Mucosa of rectum (tissue), 2 donors: Measurements from ENCODE around the gene ALG5.

Experiments used
- H3K27ac ChIP-seq, 2 donors: one replicate each; pipeline ENCODE4 v1.7.0; 2013; ENCODE audit warnings: inconsistent platforms in 2 of 2, low read depth in 2 of 2, low read length in 2 of 2
- H3K27me3 ChIP-seq, 2 donors: one replicate each; pipeline ENCODE4 v1.7.0; 2013; ENCODE audit warnings: low read length in 2 of 2; ENCODE audit not compliant: control insufficient read depth in 2 of 2, insufficient read depth in 2 of 2
- H3K36me3 ChIP-seq, 2 donors: one replicate each; pipeline ENCODE4 v1.7.0; 2013; ENCODE audit warnings: low read length in 2 of 2; ENCODE audit not compliant: control insufficient read depth in 2 of 2, insufficient read depth in 2 of 2
- H3K4me1 ChIP-seq, 2 donors: one replicate each; pipeline ENCODE4 v1.7.0; 2013; ENCODE audit warnings: low read length in 2 of 2, mild to moderate bottlenecking in 1 of 2; ENCODE audit not compliant: control insufficient read depth in 2 of 2, insufficient read depth in 2 of 2
- H3K4me3 ChIP-seq, 2 donors: one replicate each; pipeline ENCODE4 v1.7.0; 2013; ENCODE audit warnings: low read length in 2 of 2
- H3K9ac ChIP-seq, 2 donors: one replicate each; pipeline ENCODE4 v1.7.0; 2013; ENCODE audit warnings: low read length in 2 of 2, low read depth in 1 of 2, mild to moderate bottlenecking in 1 of 2
- H3K9me3 ChIP-seq, 2 donors: one replicate each; pipeline ENCODE4 v1.7.0; 2013; ENCODE audit warnings: low read length in 2 of 2; ENCODE audit not compliant: control insufficient read depth in 2 of 2
- donor health status: healthy.
- donor health status: Normal muscosa, but diverticular disease.

The ALG5 gene

GRCh38 chr13:36954542-36954941 lies 44.6 kb downstream of the ALG5 start:
- H3K9me3 ChIP-seq, result no peaks in the 10 kb centered on the region
- no peaks in the 10 kb centered on the region for H3K4me1 ChIP-seq
- peaks cover 13 to 23% of the 10 kb centered on the region in 2 donors for H3K36me3 ChIP-seq
- H3K27me3 ChIP-seq, result no peaks in the 10 kb centered on the region
- H3K9ac ChIP-seq, result no peak overlapping the region
- no peak overlapping the region for H3K4me3 ChIP-seq
- H3K27ac ChIP-seq, result no peak overlapping the region

DNA sequence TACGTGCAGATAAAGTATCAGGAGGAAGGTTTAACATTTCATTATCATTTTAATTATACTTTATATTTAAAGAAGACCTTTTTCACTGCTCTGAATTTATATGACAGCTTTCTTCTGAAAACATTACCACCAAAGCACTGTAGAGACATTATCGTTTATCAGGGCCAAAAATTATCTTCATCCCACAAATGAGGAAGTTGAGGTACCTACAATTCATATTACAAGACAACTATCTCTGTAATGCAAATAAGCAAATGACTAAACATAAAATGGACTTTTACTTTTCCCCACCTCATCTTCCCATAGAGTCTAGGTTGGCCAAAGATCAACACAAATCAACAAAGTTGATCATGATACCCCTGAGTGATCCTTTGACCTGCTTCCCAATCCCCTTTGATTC lies 48.2 kb downstream of the ALG5 start:
- Histone ChIP-seq H3K27me3 (no peaks in the 10 kb centered on the region), H3K4me1 (no peaks in the 10 kb centered on the region), H3K36me3 (peaks cover 11 to 30% of the 10 kb centered on the region in 2 donors), H3K4me3 (no peak overlapping the region), H3K27ac (no peak overlapping the region), H3K9me3 (no peaks in the 10 kb centered on the region), H3K9ac (no peak overlapping the region)

- Histone ChIP-seq H3K4me3 (no peak overlapping the region), H3K9me3 (no peaks in the 10 kb centered on the region), H3K4me1 (no peaks in the 10 kb centered on the region), H3K36me3 (peaks cover 11 to 30% of the 10 kb centered on the region in 2 donors), H3K9ac (no peak overlapping the region), H3K27me3 (no peaks in the 10 kb centered on the region), H3K27ac (no peak overlapping the region)
These were observed 48.8 kb downstream of the ALG5 start for GRCh38 chr13:36950330-36950729.

- Histone ChIP-seq H3K27ac (no peak overlapping the region), H3K9me3 (no peaks in the 10 kb centered on the region), H3K9ac (no peak overlapping the region), H3K36me3 (peaks cover 0 to 9% of the 10 kb centered on the region in 2 donors), H3K27me3 (no peaks in the 10 kb centered on the region), H3K4me1 (no peaks in the 10 kb centered on the region), H3K4me3 (no peak overlapping the region)
These were observed 54.1 kb downstream of the ALG5 start for GRCh38 chr13:36945078-36945477.

- H3K27ac ChIP-seq, result no peak overlapping the region
- H3K27me3 ChIP-seq, result no peaks in the 10 kb centered on the region
- no peak overlapping the region for H3K9ac ChIP-seq
- H3K4me1 ChIP-seq, result peaks cover 2 to 6% of the 10 kb centered on the region in 2 donors
- H3K36me3 ChIP-seq, result no peaks in the 10 kb centered on the region
- H3K4me3 ChIP-seq, result no peak overlapping the region
- H3K9me3 ChIP-seq, result no peaks in the 10 kb centered on the region
These were observed 73.5 kb downstream of the ALG5 start for GRCh38 chr13:36925603-36926002.

- Histone ChIP-seq H3K9ac (no peak overlapping the region), H3K27ac (no peak overlapping the region), H3K36me3 (no peaks in the 10 kb centered on the region), H3K9me3 (no peaks in the 10 kb centered on the region), H3K4me1 (peaks cover 3 to 7% of the 10 kb centered on the region in 2 donors), H3K27me3 (no peaks in the 10 kb centered on the region), H3K4me3 (no peak overlapping the region)
These were observed 75.1 kb downstream of the ALG5 start for GRCh38 chr13:36924001-36924400.

DNA sequence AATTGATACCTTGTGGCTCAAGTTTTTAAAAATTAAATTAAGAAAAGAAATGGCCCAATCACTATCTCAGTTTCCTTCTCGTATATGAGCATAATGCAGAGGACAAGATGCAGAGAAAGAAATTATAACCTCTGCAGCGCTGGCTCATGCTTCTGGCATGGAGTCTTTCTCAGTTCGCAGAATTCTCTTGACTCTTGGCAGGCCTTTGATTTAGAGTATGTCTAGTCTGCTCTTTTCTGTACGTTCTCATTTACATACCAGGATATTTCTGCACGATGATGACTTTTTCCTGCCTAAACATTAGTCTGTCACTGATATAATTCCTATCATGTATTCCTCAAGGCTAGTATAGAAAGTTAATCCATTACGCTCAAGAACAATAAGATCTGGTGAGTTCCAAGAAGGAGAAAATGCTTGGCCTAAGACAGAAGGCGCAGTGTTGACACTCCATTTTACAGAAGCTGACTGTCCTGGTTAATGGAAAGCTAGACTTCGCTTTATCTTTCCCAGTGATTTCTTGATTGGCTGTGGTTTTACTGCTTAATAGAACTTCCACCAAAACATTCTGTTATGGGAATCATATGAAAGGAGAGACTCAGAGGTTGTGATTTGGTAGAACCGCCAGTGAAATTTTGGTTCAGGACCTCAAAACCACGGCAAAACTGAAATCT lies 77.4 kb downstream of the ALG5 start:
- H3K4me3 ChIP-seq, result peak overlapping the region in 1 of 2 donors; percentile 29
- peaks cover 3 to 9% of the 10 kb centered on the region in 2 donors for H3K4me1 ChIP-seq
- no peak overlapping the region for H3K27ac ChIP-seq
- H3K27me3 ChIP-seq, result peaks cover 0 to 1% of the 10 kb centered on the region in 2 donors
- no peak overlapping the region for H3K9ac ChIP-seq
- no peaks in the 10 kb centered on the region for H3K9me3 ChIP-seq
- no peaks in the 10 kb centered on the region for H3K36me3 ChIP-seq

DNA sequence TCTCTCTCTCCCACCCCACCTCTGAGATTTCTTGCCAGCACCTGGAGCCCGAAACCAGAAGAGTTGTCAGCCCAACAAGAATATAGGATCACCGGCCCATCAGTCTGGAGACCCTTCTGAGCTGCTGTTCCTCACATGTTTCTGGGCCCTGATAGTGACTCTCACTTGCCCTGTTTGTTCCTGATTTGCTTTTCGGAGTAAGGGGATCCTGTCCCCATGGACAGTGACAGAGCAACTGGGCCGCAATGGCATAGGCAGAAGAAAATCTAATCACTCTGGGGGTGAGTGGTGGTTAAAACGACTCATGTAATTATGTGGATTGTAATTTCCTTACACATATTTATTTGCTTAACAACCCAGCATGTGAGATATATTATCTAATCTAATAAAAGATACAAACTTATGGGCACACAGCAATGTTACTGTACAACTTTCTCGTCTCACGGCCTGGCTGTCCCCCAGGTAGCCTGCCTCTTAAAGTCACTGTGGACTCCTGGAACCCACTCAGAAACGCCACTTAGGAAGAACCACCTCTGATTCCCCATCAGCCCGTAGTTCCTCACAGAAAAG lies 78.4 kb downstream of the ALG5 start:
- H3K9me3 ChIP-seq, result no peaks in the 10 kb centered on the region
- H3K4me3 ChIP-seq, result peak overlapping the region; percentile 40 to 49
- peak overlapping the region; percentile 32 to 39 for H3K27ac ChIP-seq
- peaks cover 0 to 4% of the 10 kb centered on the region in 2 donors for H3K27me3 ChIP-seq
- no peaks in the 10 kb centered on the region for H3K36me3 ChIP-seq
- H3K9ac ChIP-seq, result peak overlapping the region in 1 of 2 donors; percentile 59
- H3K4me1 ChIP-seq, result peaks cover 3 to 9% of the 10 kb centered on the region in 2 donors

GRCh38 chr13:36919833-36920615 lies 79.1 kb downstream of the ALG5 start, which contains the start of gene SMAD9:
Gene SMAD9, minus strand, starts transcription at chr13:36920238. Its CDS starts 40,549 bp downstream, at chr13:36879689.
- H3K9me3 ChIP-seq, result no peaks in the 10 kb centered on the region
- peaks cover 3 to 9% of the 10 kb centered on the region in 2 donors for H3K4me1 ChIP-seq
- H3K36me3 ChIP-seq, result no peaks in the 10 kb centered on the region
- peak within 1 kb of the TSS; percentile 72 to 75 for H3K4me3 ChIP-seq
- H3K27ac ChIP-seq, result peak within 1 kb of the TSS; percentile 32 to 39
- H3K9ac ChIP-seq, result peak within 1 kb of the TSS; percentile 58 to 59
- peaks cover 0 to 4% of the 10 kb centered on the region in 2 donors for H3K27me3 ChIP-seq
